HG03571 (cell line): ENCODE results near the gene KIAA1143.
A peak's percentile ranks its signal among the peaks of the same experiment; 100 is the strongest.

Source experiments
- ATAC-seq: cut with Tn5 transposase; IDR thresholded peaks from one replicate; pipeline ENCODE4 v1.9.1; 2021; ENCODE audit not compliant: unreplicated experiment

Gene KIAA1143

DNA sequence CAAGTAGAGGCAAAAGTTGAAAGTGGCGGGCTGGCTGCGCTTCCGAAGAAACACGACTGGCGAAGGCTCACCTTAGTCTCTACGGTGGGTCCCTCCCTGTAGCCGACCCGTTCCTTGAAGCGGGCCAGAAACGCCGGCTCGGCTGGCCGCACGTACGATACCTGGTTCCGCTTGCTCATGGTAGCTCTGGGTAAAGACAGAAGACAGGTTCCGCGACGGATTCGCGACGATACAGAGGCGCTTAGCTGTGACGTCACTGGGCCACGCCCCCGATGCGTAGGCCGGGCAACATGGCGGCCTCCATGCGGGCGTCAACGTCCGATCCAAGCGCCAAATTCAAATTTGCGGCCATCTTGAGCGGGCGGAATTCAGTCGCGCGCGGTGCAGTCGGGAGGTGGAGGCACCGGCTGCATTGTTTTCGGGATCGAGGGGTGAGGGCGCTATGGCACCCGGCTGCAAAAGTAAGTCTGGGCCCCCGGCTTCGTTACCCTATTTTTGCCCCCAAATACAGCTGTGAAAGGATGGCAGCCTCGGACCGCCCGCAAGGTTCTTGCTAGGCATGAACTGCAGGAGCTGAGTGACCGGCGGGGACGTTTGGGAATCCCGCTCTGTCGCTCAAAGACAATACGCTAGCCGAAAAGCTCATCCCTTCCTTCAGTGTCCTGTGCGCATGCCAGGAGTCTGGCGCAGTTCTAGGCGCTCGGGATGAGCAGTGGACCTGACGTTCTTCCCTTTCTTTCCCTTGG, at the start of gene KIAA1143, which contains the start of gene KIF15:
Gene KIAA1143 (minus strand): TSS at position 196 of the 746 bp plus-strand sequence. CDS start 17 bp downstream, at position 179.
Gene KIF15 (plus strand): TSS at position 371 of the 746 bp plus-strand sequence. CDS start 72 bp downstream, at position 443.
- peak; percentile 89 for ATAC-seq

DNA sequence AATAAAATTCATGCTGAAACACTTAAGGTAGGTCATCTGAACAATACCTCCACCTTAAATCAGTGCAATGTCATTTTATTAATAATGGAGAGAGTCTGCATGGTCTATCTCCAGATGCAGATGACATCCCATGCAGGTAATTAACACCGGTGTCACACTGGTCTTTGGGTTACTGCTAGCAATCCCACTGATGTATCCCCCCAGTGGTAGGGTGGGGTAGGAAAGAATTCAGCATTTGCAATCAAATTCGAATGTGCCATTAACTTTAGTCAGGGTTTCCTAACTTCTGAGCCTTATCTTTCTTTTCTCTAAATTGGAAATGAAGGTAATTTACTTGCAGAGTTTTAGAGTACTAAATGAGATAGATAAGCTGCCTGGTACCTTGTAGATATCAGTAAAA, 44.5 kb upstream of the KIAA1143 start:
- no peak for ATAC-seq

DNA sequence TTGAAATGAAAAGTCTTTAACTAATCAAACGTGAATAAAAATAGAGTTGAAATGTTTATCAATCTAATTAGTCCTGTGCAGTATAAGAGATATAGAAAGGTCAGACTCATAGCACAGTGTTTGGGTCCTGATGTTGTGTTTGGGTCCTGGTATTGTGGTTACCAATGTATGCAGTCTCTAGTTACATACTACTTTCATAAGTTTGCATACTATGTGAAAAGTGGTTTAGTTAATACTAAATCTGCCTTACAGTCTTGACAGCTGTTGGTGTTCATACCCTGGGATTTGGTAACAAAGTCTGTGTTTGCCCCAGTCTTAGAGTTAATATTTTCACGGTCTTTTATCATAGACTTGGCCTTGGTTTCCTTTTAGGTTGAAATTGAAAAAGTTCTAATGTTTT, 41.9 kb upstream of the KIAA1143 start:
- ATAC-seq = no peak

DNA sequence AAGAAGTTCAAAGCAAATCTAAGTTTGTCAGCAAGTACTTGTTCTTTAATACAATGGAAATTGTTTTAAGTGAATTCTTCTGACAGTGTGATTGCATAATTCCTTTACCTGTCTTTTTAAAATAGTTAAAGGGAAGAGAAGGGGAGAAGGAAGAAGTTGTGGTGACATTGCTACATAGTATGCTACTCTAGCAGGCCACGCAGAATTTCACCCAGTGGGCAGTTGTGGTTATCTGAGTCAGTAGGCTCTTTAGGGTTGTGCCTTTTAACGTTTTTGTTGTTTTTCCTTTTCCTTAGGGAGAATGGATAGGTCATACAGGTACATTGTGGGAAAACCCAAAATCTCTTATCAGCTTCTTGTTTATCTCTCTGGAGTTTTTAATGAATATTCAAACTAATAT, 40.6 kb upstream of the KIAA1143 start:
- ATAC-seq = no peak

DNA sequence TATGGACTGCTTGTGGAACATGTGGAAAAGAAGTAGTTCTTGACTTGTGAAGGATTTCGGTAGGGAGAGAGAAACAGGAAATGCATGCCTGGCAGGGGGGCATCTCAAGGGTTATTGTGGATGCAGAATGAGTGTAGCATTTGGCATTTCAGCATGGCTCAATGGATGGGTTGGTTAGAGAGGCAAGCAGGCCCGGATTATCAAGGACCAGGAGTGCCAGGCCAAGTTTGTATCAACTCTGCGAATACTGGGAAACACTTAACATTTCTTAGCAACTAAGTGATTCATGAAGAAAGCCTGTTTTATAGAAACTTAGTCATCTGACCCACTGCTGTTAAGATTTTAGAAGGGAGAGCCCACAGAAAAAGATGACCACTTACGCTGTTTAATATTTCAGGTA, 33.8 kb upstream of the KIAA1143 start:
- no peak for ATAC-seq

DNA sequence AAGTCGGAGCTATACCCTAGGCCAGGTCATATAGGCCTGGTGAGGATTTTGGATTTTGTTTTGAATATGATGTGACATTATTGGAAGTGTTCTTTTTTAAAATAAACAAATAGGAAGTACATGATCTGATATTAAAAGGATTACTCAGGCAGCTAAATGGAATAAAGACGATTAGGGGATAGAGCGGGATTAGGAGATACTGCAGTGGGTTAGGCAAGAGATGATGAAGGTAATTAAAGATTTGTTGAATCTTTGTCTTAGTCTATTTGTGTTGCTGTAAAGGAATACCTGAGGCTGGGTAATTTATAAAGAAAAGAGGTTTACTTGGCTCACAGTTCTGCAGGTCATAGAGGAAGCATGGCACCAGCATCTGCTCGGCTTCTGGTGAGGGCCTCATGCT, 21.5 kb upstream of the KIAA1143 start:
- no peak for ATAC-seq

DNA sequence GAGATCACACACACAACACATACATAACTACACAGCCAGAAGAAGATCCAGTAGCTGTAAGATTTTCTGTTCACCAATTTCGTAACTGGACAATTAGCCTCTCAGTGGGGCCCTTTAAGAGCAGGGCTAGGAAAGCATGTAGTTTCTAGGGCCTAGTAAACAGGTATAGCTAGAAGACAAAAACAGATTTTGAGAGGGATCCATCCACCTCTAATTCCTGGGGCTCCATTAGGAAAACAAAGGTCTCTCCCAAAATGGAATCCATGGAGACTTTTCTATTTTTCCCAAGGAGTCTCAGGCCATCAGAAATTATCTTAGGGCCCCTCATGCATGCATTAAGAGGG, 10.7 kb upstream of the KIAA1143 start:
- ATAC-seq = no peak

DNA sequence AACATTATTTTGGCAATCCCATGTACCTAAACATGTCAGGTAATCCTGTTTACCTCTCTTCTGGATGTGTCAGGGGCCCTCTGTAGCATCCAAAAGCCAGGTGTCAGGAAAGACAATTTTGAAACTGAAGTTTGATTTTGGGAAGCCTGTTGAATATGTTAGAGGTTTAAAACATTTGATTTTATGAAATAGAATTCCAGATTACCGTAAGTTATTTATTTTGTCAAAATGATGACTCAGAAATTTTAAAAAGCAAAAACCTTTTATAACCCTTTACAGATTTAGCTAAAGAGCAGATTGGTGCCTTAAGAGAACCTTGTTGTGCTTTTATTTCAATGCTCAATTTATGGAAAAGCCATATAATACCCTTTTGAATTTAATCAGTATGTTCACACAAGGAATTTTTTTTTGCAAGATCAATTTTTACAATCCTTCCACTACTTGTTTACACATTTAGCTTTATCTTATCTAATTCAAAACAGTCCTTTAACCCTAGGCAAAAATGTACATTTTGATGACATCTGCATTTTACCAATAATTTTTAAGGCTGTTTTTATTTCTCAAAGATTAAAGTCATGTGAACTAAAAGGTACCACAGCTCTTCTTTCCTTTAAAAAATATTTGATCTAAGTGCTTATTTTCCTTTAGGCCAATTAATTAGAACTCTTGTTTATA, 10.1 kb upstream of the KIAA1143 start:
- ATAC-seq = no peak

DNA sequence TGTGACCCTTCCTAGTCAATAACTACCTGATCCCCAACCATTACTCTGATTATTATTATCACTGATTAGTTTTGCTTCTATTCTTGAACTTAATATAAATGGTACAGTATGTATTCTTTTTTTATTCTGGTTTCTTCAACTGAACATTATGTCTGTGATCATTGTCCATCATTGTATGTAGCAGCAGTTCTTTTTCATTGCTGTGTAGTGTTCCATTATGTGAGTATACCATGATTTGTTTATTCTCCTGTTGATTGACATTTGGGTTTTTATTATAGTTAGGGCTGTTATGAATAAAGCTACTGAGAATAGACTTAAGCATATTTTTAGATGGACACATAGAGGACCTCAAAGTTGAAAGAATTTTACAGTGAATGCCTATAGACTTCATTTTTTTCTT, 2.8 kb upstream of the KIAA1143 start:
- ATAC-seq = no peak

DNA sequence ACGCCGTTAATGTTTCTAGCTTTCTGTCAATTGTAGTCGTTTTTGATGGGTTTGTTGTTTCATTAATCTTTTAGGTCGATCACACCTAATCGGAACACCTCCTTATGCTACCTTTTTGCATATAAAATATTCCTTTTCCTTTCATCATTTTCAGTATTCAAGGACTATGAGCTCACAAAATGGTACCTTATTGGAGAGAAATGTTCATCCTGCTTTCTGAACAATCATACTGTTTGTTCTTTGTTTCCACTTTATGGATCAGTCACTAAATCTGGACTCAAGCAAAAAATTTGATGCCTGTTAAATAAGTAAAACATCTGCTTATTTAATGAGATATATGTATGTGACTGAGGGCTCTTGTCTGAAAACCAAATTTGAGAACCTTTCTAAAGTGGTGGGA, 1.3 kb upstream of the KIAA1143 start:
- no peak for ATAC-seq

DNA sequence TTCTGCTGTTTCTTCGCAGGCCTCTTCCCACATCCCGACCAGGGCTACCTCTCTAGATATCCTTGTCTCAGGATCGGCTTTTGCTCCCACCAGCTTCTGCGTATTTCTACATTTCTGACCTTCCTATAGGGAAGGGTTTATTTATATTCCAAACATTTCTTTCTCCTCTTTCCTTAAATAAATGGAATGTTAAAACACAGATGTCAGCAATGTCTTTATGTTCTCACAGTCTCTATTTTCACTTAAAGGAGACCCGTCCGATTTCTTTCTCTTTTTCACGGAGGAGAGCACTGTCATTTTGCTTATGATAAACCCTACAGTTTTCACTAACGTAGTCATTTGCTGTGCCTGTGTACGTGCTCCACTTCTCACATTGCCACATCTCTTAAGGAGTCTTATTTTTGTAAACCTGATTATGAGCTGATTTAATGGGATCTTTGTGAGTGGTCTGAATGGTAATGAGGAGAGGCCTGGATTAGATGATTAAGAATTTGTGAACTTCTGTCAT, 805 bp upstream of the KIAA1143 start:
- no peak for ATAC-seq

DNA sequence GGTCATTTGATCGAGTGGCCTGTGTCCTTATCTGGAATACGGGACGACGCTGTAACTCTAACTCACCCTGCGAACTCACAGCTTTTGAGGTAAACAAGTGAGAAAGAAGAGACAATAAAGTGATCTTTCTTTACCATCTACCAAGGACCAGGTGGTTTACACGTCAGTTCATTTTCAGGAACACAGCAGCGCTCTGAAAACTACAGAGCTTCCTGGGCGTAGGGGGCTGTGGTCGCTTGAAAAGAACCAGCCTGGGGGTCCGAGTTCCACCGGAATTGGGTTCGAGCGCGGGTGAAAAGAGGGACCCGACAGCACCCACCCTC, 357 bp downstream of the KIAA1143 start:
- no peak for ATAC-seq

DNA sequence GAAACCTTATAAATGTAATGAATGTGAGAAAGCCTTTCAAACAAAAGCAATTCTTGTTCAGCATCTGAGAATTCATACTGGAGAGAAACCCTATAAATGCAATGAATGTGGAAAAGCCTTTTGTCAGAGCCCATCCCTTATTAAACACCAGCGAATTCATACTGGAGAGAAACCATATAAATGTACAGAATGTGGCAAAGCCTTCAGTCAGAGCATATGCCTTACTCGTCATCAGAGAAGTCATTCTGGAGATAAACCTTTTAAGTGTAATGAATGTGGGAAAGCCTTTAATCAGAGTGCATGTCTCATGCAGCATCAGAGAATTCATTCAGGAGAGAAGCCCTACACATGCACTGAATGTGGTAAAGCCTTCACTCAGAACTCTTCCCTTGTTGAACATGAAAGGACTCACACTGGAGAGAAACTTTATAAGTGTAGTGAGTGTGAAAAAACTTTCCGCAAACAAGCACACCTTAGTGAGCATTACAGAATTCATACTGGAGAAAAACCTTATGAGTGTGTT, 26.7 kb downstream of the KIAA1143 start:
- ATAC-seq = no peak

DNA sequence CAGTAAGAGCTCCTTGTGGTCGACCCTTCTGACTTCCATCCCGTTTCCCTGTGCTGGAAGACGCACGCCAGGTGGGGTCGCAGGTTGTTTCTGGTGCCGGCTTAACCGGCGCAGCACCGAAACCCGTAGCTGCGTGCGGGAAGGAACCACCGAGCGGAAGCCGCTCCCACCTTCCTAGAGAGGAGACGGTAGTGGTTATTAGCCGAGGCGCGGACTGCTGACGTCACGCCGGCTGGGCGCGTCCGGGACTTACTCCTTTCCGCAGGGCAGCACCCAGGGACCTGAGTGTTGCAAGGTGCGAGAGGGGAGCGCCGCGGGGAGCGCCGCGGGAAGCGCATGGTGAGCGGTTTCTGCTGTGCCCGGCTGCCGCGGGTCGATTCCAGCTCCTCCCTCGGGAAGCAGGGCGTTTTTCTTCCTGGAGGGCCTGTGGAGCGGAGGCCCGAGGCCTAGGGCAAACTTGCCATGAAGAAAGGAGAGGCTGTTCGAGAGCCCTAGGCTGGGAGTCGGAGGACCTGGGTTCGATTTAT, 32.0 kb downstream of the KIAA1143 start, which contains the start of gene ZNF501:
Gene ZNF501 (plus strand): TSS at position 252 of the 527 bp plus-strand sequence. CDS start 4,787 bp downstream, outside the sequence.
- peak; percentile 88 for ATAC-seq

DNA sequence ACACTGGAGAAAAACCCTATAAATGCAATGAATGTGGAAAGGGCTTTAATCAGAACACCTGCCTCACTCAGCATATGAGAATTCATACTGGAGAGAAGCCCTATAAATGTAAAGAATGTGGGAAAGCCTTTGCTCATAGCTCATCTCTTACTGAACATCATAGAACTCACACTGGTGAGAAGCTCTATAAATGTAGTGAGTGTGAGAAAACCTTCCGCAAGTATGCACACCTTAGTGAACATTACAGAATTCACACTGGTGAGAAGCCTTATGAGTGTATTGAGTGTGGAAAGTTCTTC, 39.4 kb downstream of the KIAA1143 start:
- ATAC-seq = no peak

DNA sequence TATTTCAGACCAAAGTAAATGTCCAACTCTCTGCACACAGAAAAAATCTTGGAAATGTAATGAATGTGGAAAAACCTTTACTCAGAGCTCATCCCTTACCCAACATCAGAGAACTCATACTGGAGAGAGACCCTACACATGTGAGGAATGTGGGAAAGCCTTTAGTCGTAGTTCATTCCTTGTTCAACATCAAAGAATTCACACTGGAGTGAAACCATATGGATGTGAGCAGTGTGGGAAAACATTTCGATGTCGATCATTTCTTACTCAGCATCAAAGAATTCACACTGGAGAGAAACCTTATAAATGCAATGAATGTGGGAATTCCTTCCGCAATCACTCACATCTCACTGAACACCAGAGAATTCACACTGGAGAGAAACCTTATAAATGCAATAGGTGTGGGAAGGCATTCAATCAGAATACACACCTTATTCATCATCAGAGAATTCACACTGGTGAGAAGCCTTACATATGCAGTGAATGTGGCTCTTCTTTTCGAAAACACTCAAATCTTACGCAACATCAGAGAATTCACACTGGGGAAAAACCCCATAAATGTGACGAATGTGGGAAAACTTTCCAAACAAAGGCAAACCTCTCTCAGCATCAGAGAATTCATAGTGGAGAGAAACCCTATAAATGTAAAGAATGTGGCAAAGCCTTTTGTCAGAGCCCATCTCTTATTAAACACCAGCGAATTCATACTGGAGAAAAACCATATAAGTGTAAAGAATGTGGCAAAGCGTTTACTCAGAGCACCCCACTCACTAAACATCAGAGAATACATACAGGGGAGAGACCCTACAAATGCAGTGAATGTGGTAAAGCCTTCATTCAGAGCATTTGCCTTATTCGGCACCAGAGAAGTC, 40.0 kb downstream of the KIAA1143 start:
- ATAC-seq = no peak

DNA sequence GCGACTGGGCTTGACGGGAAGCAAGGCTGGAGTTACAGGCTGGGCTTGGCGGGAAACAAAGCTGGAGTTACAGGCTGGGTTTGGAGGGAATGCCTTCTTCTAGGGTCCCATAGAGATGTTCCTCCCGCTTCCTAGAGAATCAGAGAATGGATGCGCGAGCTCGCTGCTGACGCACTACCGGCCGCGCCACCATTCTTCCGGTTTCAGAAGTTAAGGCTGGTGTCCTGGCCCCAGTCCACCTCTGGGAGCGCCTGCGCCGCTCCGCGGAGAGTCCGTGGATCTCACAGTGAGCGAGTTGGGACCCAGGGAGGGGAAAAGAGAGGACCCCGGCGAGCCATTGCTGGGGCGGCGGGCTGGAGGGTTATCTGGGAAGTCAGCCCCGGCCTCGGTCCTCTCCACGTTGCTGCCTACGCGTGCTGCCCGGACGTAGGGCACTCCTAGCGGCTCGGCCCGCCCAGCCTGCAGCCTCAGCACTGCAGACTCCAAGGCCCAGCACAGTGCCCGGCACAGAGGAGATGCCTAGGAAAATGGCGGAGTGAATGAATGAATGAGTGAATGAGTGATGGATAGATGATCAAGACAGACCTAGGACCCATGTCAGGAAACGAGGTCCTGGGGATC, 48.9 kb downstream of the KIAA1143 start, which contains the start of gene ZNF502:
Gene ZNF502 (plus strand): TSS at position 206 of the 621 bp plus-strand sequence. CDS start 7,602 bp downstream, outside the sequence.
- no peak for ATAC-seq
